ENCODE data around the gene SAE1.

The SAE1 gene

DNA sequence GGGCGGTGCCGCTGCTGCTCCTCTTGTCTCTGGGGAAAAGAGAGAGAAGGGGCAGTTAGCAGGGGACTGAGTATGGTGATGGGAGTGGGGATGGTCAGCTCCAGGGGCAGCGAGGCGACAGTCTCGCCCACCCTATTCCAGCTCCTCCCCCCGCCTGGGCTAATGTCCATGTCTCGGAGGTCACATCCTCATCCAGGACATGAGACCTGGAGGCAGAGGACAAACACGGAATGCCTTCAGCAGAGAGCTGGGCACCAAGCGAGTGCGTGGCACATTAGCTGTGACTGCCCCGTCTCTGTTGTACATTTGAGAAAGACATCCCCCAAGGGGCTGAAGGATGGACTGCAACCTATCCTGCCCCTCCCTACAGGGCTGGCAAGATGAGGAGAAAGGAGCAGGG is 91.3 kb downstream of the SAE1 start:
- DNase-seq, result no peak

DNA sequence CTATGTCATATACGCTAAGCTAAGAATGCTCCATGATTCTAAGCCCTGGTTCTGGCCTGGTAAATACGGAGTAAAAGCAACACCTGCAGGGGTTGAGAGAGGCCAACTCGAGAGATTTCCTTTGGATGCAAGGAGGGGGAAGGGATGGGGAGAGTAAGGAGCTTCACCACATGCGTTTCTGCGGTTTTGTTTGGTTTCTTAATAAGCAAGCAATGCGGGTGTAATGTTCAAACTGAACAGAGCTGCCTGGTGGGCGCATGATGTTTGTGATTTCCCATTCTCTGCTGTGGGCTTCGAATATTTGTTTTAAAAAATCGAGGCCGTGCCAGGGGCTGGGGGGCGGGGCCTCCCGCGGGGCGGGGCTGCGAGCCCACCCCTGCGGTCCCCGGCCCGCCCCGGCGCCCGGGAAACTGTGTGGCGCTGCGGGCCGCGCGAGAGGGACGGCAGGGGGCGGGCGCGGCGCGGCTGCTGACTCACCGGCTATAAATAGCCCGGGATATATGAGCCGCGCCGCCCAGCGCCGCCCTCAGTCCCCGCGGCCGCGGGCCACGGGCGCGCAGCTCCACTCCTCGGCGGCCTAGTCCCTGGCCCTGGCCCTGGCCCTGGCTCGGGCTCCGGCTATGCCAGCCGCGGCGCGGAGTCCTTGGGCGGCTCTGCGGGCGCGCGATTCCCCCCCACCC is 95.3 kb downstream of the SAE1 start:
- peak; percentile 97 for DNase-seq

DNA sequence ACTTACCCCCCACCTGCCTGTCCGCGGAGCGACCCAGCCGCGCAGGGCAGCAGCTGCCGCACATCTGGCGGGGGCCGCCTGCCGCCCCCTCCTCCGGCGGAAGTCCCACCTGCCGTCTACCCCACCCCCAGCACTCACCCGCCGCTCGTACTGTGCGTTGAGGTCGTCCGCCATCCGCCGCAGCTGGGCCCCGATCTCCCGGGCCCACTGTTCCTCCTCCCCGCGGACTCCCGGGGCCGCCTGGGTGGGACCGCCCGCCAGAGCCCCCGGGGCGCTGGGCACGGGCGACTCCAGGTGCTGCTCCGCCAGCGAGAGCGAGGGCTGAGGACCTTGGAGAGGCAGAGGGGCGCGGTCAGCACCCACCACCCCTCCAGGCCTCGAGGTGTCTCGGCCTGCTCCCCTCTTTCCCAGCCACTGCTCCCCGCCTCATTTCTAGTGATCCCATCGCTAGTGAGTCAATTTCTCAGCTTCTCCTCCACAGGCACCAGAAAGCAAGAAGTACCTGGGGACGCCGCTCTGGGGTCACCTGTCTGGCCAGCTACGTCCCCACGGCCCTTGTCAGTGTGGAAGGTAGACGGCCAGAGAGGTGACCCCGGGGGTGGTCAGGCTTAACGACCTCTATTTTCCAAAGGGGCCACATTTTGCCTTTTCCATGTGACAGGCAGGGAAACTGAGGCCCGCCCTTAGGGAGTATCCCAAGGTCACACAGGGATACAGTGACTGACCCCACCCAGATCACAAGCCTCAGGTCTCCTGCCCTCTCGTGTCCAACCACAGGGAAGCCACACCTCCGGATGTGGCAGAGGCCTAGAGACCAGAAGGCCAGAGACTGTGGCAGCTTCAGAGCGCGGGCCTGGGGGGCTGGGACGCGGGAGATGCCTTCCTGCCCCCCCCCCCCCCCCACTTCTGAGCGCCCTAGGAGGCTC is 96.1 kb downstream of the SAE1 start:
- peak; percentile 99 for DNase-seq

DNA sequence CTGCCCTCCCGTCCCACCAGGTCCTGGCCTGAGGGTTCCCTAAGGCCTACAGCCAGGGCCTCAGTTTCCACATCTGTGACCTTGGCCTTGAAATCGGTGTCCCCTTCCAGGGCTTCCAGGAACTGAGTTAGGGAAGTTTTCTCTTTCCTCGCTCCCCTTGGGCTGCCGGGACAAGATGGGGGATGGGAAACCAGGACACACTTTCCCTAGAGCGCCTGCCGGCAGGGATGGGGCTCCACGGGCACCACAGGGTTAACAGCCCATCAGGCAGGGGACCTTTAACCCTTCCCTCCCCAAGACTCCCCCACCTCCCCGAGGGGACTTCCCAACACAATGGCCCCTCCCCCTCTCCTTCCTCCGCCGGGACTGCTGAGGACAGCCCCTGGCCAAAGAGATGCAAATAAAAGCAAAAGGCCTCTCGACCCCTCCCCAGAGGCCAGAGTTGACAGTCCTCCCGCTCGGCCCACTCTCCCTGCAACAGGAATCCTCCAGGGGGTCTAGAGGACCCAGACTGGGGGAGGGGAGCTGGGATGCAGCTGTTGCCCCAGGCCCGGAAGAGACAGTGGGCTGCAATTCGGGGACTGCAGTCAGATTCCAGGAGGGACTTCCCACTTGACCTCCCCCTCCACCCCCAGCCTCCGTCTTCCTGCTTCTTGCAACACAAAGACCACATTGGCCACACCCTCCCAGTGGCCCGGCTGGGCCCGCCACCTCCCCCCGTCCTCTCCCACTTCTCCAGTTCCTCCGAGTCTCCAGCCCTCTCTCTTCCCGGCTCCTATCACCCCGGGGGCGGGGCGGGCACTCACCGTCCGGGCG is 96.9 kb downstream of the SAE1 start:
- peak; percentile 98 for DNase-seq

DNA sequence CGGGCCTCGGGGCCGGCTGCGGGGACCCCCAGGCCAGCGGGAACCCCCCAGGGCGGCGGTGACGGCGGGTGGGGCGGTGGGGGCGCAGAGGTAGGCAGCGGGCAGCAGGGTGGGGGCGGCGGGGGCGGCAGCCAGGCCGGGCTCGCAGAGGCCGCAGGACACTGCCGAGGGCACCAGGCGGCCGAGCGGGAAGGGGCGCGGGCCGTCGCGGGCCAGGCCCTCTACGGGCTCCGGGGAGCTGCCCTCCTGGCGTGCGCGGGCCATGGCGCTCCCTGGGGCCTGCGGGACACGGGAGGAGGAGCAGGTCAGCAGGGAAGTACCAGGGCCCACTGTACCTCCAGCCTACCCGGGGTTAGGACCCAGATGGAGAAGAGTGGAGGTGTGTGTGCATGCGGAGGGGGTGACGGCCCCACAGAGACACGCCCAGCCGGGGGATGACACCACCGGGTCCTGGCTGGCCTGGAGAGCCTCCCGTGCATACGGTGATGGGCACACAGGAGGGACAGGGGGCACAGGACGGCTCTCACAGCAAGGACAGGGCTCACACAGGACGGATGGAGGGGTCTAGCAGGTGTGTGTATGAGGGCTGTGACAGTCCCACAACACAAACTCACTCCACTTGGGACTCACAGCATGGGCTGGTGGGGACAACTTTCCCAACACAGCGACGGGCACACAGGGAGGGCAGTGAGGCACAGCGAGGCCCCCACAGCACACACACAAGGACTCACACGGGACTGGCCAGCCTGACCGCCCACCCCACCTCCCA is 97.7 kb downstream of the SAE1 start:
- DNase-seq, result peak; percentile 87

DNA sequence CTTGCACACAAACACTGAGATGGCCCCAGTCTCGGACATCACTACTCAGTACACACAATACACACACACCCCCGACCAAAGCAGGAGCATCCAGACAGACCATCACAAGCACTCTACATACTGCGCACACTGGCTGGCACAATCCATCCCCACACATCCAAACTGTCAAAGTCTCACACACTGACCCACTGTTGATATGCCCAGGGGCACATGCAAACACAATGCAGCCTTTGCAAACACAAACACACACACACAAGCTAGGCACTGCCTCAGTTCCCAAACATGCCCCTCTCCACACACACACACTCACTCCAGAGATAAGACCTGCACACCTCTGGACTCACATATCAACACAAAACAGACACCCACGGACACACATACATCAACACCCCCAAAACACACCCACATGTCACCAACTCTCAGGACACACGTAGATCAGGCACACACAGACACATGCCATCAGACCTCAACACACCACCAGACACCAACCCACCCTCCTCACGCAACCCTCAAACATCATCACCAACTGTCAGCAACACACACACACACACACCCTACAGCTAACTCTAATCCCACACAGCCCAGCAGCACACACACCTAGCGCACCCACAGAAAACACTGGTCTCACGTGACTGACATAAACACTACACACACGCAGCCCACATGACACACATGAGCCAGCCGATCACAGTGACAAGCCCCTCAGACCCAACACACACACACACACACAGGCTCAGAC is 98.5 kb downstream of the SAE1 start:
- peak; percentile 76 for DNase-seq

DNA sequence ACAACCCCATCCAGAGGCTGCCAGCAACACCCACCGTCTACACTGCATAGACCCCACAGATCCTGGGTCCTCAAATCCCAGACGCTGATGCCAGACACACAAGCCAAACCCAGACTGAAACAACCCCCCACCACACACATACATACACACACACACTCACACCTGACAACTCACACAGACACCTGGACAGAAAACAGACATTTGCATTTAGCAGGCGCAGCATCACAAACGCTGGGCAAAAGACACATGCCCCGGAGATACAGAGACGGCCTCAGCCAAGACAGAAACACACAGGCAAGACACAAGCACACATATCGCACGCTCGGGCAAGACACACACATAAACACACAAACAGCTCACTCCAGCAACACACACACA is 99.0 kb downstream of the SAE1 start:
- peak; percentile 73 for DNase-seq

DNA sequence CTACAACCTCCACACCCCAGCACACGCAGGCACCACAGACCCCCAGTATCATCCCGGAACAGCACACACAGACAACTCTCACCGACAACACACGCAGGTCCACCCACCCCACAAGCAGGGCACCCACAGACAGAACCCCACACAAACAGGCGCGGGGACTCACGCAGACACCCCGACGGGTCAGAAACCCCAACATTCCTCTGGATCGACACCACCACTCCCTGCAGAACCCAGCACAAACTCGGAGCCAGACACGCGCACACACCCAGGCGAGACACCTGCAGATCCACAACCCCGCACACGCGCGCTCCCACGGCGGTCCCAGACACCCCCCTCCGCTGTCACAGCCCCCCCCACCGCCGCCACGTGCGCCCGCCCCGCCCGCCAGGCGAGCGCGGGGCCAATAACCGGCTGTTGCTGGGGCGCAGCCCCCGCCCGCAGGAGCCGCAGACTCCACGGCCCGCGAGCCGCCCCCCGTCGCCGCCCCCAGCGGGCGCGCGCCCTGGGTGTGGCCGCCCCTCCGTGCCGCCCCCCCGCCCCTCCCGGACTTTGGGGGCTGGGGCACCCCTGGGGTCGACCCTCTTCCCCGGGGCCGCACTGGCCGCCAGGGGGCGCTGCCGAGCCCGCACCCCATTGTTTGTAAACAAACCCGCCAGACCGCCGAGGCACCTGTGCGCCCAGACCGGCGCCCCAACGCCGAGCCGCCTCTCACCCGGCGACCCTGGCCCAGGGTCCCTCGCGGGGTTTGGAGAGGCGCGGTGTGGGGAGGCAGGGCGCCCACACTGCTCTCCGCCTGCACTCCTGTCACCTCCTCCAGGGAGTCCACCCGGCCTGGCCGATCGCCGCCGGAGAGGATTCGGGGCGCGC is 99.7 kb downstream of the SAE1 start:
- peak; percentile 76 for DNase-seq

DNA sequence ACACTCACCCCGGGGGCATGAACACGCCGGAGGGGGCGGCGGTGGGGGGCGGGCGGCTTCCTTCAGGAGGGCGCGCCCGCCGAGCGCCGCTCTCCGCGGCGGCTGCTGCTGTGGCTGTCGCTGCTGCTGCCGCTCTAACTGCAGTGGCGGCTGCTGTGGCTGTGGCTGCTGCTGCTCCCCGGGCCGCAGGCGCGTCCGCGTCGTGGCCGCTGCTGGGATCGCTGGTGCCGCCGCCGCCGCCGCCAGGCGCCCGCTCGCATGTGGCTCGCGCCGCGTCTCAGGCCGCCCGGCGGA is 100.2 kb downstream of the SAE1 start, which contains the start of gene BBC3:
BBC3 (minus strand) TSS at position 279 of the 294 bp plus-strand sequence. CDS start 2,768 bp downstream, outside the sequence.
- no peak for DNase-seq

DNA sequence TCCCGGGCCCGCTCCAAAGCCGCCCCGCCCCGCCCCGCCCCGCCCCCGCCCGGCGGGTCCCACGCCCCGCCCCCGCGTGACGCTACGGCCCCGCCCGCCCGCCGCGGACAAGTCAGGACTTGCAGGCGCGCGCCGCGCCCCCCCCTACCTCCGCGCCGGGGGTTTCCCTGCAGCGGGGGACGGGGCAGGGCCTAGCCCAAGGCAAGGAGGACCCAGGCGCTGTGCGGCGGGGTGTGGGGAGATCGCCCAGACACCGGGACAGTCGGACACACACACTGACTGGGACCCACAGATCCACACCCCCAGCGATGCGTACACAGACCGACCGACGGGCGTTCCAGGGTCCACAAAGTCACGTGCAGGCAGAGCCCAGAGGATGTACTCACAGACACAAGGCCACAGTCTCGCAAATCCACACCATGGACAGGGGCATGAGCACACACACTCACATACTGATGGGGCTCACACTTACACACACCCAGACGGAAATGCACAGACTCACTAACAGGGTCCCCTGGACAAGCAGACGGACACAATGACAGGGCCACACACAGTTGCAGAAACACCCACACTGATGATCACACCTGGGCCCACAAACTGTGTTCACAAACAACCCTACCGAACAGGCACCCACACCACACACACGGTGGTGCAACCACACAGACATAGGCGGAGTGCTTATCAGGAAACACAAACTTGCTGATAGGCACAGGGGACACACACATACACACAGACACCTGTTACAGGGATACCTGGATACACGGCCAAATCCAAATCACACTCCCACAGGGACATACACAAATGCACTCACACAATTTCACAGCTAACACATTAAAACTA is 100.8 kb downstream of the SAE1 start:
- DNase-seq, result peak; percentile 82

DNA sequence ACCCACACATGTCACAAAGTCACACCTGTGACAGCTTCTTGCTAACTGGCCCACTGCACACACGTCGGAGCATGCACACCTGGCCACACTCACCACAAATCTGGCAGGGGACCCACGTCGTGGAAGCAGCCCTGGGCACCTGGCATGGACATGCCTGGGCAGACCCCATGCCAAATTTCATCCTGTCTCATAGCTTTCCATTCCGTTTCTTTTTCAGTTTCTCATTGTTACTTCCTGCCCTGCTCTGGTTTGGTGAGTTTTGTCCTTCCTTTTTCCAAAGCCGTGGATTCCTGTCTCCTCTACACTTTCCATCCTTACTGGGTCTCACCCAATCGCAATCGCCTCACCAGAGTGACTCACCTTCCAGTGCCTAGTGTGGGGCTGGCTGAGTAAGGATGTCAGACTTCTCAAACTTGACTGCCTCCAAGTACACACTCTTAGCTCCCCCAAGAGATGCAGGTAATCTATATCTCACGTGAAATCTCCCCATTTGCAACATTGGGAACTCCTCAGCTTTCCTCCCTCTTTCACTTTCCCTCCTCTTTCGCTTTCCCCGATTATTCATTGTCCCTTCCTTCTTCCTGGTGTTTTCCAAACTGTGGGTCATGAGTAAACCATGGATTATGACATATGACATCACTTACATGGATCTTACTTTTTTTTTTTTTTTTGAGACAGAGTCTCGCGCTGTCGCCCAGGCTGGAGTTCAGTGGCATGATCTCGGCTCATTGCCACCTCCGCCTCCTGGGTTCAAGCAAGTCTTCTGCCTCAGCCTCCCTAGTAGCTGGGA is 102.0 kb downstream of the SAE1 start:
- DNase-seq, result no peak

DNA sequence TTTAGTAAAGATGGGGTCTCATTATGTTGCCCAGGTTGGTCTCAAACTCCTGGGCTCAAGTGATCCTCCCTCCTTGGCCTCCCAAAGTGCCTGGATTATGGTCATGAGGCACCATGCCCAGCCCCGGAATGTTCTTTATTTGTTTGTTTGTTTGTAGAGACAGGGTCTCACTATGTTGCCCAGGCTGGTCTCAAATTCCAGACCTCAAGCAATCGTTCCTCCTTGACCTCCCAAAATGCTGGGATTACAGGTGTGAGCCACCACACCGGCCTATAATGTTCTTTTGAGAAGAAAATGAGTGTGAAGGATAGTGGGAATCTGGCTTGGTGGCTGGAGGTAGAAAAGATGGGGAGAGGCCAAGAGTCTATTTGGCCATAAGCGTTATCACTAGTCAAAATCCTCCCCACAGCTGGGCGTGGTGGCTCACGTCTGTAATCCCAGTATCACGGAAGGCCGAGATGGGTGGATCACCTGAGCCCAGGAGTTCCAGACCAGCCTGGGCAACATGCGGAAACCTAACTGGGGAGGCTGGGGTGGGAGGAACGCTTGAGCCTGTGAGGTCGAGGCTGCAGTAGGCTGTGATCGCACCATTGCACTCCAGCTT is 105.5 kb downstream of the SAE1 start:
- no peak for DNase-seq

DNA sequence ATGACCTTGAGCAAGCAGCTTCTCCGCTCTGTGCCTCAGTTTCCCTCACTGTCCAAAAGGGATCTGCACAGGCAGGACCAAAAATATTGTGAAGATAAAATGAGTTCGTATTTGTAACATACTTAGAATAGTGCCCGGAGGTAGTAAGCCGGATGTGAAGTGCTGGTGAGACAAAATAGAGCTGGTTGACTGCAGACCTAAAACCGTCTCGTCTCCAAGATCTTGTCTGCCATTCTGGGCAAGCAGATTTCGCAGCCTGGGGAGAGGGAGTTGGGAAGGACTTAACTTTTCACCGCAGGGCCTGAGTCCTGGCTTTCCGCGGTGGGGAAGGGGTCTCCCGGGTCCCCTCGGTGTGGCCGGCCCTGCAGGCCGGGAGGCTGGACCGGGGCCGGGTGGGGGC is 108.5 kb downstream of the SAE1 start:
- no peak for DNase-seq

DNA sequence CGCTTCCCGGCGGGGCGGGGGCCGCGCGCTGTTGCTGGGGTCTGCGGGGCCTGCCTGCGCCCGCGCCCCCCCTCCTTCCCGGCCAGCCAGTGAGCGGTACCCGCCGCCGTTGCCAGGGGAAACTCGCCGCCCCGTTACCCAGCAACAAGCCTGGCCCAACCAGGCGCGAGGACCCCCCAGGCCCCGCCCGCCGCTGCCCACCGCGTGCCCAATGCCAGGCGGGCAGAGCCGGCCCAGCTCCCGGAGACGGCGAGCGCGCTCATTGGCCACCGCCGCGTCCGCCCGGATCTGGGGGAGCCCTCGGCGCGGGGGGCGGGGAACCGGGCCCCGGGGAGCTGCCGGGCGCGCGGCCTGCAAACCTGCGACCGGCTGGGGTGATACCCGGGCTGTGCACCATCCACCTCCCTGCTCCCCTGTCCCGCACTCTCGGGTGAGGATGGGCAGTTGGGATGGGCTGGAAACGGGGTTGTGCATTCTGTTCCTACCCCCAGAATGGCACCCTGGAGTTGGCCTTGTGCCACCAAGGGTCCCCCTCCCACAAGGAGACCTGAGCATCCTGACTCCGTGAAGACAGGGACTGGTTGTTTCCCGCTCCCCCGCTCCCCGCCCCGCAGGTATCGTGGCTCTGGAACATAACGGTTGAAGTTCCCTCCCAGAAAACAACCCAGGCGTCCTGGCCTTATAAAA is 109.1 kb downstream of the SAE1 start:
- DNase-seq, result no peak

DNA sequence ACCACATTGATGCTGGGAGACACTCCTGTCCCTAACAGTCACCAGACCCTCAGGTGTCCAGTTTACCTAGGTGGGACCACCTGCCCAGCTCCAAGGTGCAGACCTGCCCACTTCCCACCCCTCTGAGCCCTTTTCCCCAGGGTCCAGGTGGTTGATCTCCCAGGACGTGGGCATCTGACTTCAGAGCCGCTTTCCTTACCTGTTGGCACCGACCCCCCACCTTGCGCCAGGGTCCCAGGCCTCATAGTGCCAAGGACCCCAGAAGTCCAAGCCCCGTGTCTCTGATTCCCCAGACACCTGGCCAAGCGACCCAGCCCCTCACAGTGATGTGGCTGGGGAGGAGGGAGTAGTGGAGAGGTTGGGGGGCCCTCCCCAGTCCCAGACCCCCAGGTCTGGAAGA is 109.9 kb downstream of the SAE1 start:
- DNase-seq, result no peak

DNA sequence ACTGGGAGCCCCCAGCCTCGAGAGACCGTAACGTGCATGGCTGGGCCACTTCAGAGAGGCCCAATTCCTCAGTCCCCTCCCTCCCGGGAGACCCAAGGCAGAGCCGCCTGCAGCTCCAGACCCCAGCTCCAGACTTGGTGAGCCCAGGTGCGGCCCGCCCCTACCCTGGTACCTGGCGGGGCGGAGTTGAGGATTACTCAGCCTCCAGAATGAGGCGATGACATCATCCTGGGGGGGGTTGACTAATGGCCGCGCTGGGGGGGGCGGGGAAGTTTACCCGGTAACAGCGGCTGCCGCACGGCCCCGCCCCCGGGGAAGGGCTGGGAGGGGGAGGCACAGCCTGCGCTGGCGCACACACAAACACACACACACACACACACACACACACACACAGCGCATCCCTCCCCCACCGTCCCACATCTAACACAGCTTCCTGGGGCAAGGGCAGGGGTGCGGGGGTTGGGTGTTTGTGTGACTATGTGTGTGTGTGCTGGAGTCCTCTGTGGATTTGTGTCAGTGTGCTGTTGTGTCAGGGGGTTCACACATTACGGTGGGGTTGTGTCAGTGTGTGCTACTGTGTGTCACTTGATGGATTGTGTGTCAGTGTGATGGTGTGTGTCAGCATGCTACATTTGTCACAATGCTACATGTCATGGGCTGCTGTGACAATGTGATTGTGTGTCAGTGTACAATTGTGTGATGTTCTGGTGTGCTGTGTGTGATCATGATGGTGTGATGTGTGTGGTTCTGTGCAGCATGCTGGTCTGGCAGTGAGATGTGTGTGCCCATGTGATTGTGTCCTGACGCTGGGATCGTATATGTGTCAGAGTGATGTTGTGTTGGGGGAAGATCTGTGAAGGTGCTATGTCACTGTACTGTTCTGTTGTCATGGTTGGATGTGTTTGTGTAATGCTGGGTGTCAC is 110.6 kb downstream of the SAE1 start:
- DNase-seq, result peak; percentile 90
